NCI-H1105 (cell line): ENCODE data around the gene ADGRE3.

ENCODE experiments used
- DNase-seq: peaks from one replicate; lab custom pipeline; 2025; lab: John Stamatoyannopoulos, UW

ADGRE3 gene, protein sequence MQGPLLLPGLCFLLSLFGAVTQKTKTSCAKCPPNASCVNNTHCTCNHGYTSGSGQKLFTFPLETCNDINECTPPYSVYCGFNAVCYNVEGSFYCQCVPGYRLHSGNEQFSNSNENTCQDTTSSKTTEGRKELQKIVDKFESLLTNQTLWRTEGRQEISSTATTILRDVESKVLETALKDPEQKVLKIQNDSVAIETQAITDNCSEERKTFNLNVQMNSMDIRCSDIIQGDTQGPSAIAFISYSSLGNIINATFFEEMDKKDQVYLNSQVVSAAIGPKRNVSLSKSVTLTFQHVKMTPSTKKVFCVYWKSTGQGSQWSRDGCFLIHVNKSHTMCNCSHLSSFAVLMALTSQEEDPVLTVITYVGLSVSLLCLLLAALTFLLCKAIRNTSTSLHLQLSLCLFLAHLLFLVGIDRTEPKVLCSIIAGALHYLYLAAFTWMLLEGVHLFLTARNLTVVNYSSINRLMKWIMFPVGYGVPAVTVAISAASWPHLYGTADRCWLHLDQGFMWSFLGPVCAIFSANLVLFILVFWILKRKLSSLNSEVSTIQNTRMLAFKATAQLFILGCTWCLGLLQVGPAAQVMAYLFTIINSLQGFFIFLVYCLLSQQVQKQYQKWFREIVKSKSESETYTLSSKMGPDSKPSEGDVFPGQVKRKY

DNA sequence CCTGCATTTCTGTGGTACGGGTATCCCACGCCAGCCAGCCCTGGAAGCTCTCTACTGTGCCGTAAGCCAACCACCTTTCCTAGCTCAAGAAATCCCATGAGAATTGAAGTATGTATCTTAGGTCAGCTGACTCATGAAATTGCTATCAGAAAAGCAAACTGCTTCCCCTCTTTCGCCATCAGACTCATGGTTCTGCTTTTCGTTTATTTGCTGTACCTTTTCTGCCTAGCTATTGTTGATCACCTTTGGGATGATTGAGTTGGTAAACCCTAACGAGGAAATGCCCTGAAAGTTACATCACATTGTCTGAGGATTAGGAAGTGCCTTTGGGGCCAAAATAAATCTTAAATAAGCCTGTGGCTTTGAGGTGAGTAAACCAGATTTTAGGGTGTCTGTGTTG, at the start of gene ADGRE3:
Gene ADGRE3, minus strand, starts transcription at position 81 of the 400 bp plus-strand sequence. Its CDS starts 74 bp downstream, at position 7.
- no peak for DNase-seq

DNA sequence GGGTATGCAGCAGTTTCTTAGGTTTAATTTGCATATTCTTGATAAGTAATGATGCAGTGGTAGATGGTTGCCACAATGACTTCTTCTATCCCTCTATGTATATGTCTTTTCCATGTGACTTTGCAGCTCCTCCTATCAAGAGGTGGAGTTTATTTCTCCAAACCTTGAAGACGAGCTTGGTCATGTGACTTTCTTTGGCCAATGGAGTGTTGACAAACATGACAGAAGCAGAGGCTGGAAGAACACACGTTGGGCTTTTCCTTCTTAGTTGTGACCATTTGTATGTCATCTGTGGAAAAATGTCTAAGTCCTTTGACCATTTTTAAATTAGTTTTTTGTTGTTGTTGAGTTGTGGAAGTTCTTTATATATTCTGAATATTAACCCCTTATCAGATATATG, 47.5 kb upstream of the ADGRE3 start:
- DNase-seq, result no peak

- no peak for DNase-seq
Observed at GRCh38 chr19:14719162-14719561, 44.5 kb upstream of the ADGRE3 start.

DNA sequence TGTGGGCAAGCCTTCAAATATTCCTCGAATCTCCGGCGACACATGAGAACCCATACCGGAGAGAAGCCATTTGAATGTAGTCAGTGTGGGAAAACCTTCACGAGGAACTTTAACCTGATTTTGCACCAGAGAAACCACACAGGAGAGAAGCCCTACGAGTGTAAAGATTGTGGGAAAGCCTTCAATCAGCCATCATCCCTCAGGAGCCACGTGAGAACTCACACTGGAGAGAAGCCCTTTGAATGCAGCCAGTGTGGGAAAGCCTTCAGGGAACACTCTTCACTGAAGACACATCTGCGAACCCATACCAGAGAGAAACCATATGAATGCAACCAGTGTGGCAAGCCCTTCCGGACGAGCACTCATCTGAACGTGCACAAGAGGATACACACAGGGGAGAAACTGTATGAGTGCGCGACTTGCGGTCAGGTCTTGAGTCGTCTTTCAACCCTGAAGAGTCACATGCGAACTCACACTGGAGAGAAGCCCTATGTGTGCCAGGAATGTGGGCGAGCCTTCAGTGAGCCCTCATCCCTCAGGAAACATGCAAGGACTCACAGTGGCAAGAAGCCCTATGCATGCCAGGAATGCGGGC, 44.0 kb upstream of the ADGRE3 start:
- no peak for DNase-seq

GRCh38 chr19:14715841-14716240, 41.2 kb upstream of the ADGRE3 start:
- DNase-seq, result no peak

DNA sequence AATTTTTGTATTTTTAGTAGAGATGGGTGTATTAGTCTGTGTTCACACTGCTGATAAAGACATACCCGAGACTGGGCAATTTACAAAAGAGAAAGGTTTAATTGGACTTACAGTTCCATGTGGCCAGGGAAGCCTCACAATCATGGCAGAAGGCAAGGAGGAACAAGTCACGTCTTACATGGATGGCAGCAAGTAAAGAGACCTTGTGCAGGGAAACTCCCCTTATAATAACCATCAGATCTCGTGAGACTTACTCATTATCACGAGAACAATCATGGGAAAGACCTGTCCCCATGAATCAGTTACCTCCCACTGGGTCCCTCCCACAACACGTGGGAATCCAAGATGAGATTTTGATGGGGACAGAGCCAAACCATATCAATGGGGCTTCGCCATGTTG, 29.8 kb upstream of the ADGRE3 start:
- no peak for DNase-seq

DNA sequence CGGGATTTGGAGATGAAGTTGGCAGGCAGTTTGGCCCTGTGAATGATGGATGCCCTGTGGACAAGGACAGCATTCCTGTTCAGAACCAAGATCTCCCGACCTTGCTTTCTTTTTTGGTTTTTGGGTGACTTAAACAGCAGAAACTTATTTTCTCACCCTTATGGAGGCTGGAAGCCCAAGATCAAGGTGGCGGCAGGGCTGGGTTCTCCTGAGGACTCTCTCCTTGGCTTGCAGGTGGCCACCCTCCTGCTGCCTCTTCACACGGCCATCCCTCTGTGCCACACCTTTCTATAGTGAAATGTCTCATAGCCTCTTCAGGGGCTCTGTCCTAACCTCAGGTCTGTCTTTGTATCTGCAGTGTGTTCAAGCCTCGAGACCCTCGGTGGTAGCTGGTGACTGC, 29.2 kb upstream of the ADGRE3 start:
- DNase-seq, result no peak

- no peak for DNase-seq
Observed at GRCh38 chr19:14700711-14701375, 26.2 kb upstream of the ADGRE3 start.

- no peak for DNase-seq
Observed at GRCh38 chr19:14699641-14700040, 25.0 kb upstream of the ADGRE3 start.

GRCh38 chr19:14695471-14695870, 20.8 kb upstream of the ADGRE3 start:
- no peak for DNase-seq

DNA sequence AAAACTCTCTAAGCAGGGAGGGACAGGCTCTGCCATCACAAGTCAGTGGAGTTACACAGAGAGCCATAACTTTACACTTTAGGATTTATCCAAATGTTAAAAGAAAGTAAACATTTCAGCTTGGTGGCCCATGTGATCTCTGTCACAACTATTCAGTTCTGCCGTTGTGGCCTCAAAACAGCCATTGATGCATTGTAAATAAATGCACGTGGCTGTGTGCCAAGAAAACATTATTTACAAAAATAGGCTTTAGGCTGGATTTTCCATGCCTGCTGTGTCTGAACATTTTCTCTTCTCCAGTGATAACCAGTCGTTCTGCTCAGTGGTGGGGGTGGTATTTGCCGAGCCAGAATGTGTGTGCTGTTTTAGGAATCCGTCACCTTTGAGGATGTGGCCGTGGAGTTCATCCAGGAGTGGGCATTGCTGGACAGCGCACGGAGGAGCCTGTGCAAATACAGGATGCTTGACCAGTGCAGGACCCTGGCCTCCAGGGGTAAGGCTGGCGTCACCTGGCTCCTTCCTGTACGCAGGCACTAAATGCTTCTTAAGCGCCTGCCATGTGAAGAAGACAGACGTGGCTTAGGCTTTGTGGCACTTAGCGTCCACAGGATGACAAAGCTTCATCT, 20.1 kb upstream of the ADGRE3 start:
- no peak for DNase-seq

- peak; percentile 92 for DNase-seq
Observed at GRCh38 chr19:14689598-14690503, 15.2 kb upstream of the ADGRE3 start, which contains the start of gene ZNF333. ZNF333 (plus strand) TSS chr19:14690048; CDS start chr19:14693492, 3,444 bp downstream.

DNA sequence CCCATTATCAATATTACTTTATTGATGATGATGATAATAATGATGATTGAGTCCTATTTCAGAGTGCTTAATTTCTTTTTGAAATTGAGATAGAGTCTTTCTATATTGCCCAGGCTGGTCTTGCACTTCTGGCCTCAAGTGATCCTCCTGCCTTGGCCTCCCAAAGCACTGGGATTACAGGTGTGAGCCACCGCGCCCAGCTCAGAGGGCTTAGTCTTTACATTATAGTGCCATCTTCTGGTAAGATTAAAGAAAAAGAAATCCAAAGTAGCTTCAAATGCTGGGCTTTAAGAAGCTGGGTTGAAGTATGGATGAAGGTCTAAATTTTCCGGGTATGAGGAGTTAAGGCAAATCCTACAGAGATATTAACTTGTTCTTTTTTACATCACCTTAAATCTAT, 11.8 kb upstream of the ADGRE3 start:
- DNase-seq, result no peak

DNA sequence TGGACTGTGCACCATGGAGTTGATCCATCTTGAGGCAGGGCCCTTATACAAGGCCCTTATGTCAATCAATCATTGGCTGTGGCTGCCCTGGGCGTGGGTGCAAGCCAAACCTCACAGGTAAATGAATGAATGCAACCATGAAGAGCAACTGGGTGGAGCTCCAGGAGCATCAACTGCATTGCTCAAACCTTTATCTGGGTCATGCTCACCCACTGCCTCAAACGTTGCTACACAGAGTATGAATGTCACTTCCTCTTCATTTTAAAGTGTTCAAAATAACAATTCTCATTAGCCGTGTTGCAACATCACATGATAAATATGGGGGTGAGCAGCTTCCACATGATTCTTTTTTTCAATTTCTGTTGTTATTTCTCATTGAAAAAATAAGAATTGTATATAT, 8.8 kb upstream of the ADGRE3 start:
- no peak for DNase-seq

- DNase-seq, result no peak
Observed at GRCh38 chr19:14682084-14682483, 7.4 kb upstream of the ADGRE3 start.

DNA sequence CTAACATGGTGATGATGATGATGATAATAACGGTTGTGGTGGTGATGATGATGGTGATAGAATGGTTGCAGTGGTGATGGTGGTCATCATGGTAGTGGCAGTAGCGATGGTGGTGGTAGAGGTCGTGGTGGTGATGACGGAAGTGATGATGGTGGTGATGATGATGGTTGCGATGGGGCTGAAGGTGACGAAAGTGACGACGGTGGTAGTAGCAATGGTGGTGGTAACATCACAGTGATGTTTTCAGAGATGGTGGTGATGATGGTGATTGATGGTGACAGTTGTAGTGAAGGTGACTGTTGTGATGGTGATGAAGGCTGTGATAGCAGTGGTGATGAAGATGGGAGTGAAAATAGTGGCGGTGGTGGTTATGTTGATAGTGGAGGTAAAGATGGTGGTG, 3.6 kb upstream of the ADGRE3 start:
- no peak for DNase-seq

DNA sequence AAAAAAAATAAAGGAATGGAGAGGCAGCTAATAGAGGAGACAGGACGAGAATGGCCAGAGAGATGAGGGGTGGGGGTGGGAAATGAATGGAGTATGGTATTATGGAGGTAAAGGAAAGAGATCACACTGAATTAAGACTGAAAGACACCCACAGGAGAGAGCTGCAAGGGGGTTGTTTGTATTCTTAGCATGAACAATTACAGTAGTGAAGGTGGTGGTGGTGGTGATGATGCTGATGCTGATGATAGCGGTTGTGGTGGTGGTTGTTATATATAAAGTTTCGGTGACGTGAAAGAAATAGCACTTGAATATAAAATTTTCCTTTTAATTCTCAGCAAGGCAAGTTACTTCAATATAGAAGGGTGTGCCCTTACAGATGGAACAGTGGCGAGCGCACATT, 2.8 kb upstream of the ADGRE3 start:
- no peak for DNase-seq

- DNase-seq, result no peak
Observed at GRCh38 chr19:14676762-14677161, 2.1 kb upstream of the ADGRE3 start.

DNA sequence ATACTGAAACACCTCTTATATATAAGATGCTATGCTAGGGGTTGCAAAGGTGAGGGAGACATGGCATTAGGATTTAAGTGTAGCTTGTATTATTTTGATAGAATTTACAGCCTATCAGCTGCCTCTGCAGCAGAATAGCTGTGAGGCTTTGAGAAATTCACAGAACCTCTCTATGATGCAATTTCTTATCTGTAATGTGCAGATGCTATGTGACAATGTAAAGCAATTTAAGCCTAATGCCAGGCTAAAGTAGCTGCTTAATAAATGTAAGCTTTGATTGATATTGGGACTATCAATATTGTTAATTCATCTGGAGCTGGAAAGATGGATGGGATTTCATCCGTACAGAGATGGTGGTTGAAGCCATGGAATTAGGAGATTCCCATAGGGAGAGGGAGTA, 1.6 kb downstream of the ADGRE3 start:
- no peak for DNase-seq

DNA sequence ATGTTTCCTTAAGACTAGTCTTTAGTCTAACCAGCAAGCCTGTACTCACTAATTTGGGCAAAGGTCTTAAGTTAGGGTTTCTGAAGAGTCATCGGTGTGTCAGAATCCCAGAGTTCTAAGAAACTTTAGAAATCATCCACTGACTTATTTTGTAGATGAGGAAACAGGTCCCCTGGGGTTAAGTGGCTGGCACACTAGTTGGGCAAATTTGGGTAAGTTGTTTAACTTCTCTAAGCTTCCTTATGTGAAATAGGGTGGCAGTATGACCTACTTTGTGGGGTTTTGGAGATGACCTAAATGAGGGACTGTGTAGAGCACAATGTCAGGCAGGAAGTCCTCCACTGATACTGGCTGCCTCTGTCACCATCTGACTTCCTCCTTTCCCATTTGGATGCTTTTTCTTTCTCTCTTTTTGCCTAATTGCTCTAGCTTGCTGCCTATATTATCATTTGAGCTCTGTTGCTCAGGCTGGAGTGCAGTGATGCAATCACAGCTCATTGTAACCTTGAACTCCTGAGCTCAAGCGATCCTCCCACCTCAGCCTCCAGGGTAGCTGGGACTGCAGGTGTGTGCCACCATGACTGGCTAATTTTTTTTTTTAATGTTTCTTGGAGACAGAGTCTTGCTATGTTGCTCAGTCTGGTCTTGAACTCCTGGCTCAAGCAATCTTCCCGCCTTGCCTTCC, 2.3 kb downstream of the ADGRE3 start:
- DNase-seq, result no peak
